Osteoblast (primary cell): Measurements from ENCODE around the gene PPP3CA. TPM values are rescaled to one million over a fixed set of nuclear protein-coding genes. Genes with fewer than 3 reads are reported as not detected.
"Not testable (repeated sequence)": the region's sequence is repeated elsewhere in the genome, so short reads cannot be mapped to it uniquely, and the experiment has no call there.

Experiments
- DNase-seq: peaks from one replicate; pipeline ENCODE4 v3.0.0; 2011; ENCODE audit warnings: low spot score, mixed read lengths; ENCODE audit not compliant: insufficient read length; ENCODE audit errors: missing footprints
- H2AFZ ChIP-seq: 2 replicates; pipeline ENCODE4 v1.6.0; 2011; ENCODE audit warnings: mild to moderate bottlenecking, low read length
- H3K27ac ChIP-seq: 2 replicates; pipeline ENCODE4 v1.5.1; 2011; ENCODE audit warnings: mild to moderate bottlenecking, low read depth, low read length, moderate library complexity
- H3K27me3 ChIP-seq: 2 replicates; pipeline ENCODE4 v1.6.0; 2012; ENCODE audit warnings: mild to moderate bottlenecking, control low read depth, inconsistent platforms, low read length, moderate library complexity; ENCODE audit not compliant: insufficient read depth
- H3K36me3 ChIP-seq: 2 replicates; pipeline ENCODE4 v1.5.1; 2011; ENCODE audit warnings: mild to moderate bottlenecking, low read length, control low read depth, moderate library complexity; ENCODE audit not compliant: insufficient read depth
- H3K4me1 ChIP-seq: 2 replicates; pipeline ENCODE4 v1.5.1; 2011; ENCODE audit warnings: mild to moderate bottlenecking, low read length, control low read depth, moderate library complexity; ENCODE audit not compliant: insufficient read depth
- H3K4me2 ChIP-seq: 2 replicates; pipeline ENCODE4 v1.6.0; 2011; ENCODE audit warnings: mild to moderate bottlenecking, low read length; ENCODE audit not compliant: insufficient read depth
- H3K4me3 ChIP-seq: fragments of 200-600 bp; sonication (generic); 3 replicates; pipeline ENCODE4 v1.5.1; 2012; ENCODE audit warnings: mild to moderate bottlenecking, low read length, inconsistent platforms; ENCODE audit not compliant: insufficient read depth
- H3K79me2 ChIP-seq: 2 replicates; pipeline ENCODE4 v1.6.0; 2012; ENCODE audit warnings: mild to moderate bottlenecking, low read length, control low read depth, inconsistent platforms; ENCODE audit not compliant: insufficient read depth
- H3K9me3 ChIP-seq: 2 replicates; pipeline ENCODE4 v1.5.1; 2011; ENCODE audit warnings: low read depth, low read length, control low read depth
- H4K20me1 ChIP-seq: 2 replicates; pipeline ENCODE4 v1.6.0; 2012; ENCODE audit warnings: mild to moderate bottlenecking, low read length, control low read depth; ENCODE audit not compliant: insufficient read depth
- total RNA-seq: library from RNA; depleted of rRNA; stranded (reverse); fragments of >200 nt; gene quantifications from 2 replicates; pipeline ENCODE4 v1.2.3, GENCODE V29; 2012
- TF ChIP-seq, protein P1 (sequence below): IDR thresholded peaks from 2 replicates; pipeline ENCODE4 v1.5.1; 2011; ENCODE audit warnings: mild to moderate bottlenecking, low read depth, low read length, moderate library complexity; ENCODE audit errors: extremely low read depth

PPP3CA gene
- total RNA-seq, 1 donor, result 80.0 TPM

DNA sequence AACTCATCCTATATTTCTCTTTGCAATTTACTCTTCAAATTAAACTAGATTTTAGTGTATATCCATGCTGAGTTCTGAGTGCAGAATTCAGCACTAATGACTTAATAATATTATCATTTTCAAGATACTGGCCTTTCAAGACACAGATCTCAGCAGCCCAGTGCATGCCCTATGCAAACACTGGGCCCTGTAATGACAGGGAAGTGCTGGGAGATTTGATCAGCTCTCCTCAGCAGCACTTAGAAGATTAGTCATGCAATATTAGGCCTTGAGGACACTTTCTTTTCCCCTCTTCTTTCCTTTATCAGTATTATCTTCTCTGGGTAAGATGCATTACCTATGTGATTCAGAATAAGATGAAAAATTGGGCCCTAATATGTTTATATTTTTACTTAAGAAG, 207.1 kb downstream of the PPP3CA start:
- Histone ChIP-seq H3K79me2 (peaks cover 20% of the 10 kb centered on the region), H3K4me3 (no peak overlapping the region), H3K36me3 (no peaks in the 10 kb centered on the region), H2AFZ (no peak overlapping the region), H3K4me2 (no peak overlapping the region), H3K27ac (no peak overlapping the region), H3K27me3 (no peaks in the 10 kb centered on the region), H3K4me1 (peaks cover 9% of the 10 kb centered on the region), H4K20me1 (peaks cover 2% of the 10 kb centered on the region), H3K9me3 (no peaks in the 10 kb centered on the region)
- peak; percentile 42 for DNase-seq
- TF ChIP-seq, protein P1, sequence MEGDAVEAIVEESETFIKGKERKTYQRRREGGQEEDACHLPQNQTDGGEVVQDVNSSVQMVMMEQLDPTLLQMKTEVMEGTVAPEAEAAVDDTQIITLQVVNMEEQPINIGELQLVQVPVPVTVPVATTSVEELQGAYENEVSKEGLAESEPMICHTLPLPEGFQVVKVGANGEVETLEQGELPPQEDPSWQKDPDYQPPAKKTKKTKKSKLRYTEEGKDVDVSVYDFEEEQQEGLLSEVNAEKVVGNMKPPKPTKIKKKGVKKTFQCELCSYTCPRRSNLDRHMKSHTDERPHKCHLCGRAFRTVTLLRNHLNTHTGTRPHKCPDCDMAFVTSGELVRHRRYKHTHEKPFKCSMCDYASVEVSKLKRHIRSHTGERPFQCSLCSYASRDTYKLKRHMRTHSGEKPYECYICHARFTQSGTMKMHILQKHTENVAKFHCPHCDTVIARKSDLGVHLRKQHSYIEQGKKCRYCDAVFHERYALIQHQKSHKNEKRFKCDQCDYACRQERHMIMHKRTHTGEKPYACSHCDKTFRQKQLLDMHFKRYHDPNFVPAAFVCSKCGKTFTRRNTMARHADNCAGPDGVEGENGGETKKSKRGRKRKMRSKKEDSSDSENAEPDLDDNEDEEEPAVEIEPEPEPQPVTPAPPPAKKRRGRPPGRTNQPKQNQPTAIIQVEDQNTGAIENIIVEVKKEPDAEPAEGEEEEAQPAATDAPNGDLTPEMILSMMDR, result no peak

DNA sequence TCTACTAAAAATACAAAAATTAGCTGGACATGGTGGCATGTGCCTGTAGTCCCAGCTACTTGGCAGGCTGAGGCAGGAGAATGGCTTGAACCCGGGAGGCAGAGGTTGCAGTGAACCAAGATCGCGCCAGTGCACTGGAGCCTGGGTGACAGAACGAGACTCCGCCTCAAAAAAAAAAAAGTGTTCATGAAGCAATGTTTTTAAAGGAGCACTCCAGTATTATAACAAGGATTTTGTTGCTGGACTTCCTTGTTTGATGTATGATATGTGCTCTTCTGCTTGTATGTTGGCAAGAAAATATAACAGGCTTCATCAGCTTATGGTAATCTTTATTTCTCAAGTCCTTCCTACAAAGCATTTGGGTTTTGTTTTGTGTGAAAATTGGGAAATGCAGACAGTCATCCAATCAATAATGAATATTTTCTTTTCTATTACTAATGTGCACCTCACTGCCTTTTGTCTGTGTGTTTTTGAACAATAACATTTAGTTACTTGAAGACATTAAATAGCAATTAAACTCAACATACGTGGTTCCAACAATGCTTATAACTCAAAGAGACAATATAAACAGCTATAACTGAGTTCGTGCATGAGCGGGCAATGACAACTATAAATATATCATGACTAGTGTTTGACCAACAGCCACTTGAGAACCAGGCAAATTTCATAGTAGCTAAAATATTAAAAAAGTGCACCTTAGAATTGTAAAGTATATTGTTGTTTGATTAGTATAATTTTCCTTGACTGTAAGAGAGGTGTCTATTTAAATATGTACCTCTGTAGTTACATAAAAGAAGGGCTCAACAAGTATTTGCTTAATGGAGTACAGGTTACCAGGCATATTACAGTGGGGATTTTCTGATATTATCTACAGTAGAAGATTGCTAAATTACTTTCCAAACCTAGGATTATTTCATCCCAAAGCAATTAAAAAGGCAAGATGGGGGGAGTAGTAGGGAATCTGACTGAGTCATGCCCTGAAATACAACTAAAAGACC, 210.7 kb downstream of the PPP3CA start:
- no peak overlapping the region for H3K27ac ChIP-seq
- no peak overlapping the region for H3K4me3 ChIP-seq
- peaks cover 2% of the 10 kb centered on the region for H4K20me1 ChIP-seq
- no peak overlapping the region for H3K4me2 ChIP-seq
- H3K79me2 ChIP-seq, result peaks cover 39% of the 10 kb centered on the region
- no peaks in the 10 kb centered on the region for H3K27me3 ChIP-seq
- DNase-seq, result no peak
- H2AFZ ChIP-seq, result no peak overlapping the region
- peaks cover 9% of the 10 kb centered on the region for H3K4me1 ChIP-seq
- TF ChIP-seq, protein P1, result no peak
- no peaks in the 10 kb centered on the region for H3K36me3 ChIP-seq
- no peaks in the 10 kb centered on the region for H3K9me3 ChIP-seq

DNA sequence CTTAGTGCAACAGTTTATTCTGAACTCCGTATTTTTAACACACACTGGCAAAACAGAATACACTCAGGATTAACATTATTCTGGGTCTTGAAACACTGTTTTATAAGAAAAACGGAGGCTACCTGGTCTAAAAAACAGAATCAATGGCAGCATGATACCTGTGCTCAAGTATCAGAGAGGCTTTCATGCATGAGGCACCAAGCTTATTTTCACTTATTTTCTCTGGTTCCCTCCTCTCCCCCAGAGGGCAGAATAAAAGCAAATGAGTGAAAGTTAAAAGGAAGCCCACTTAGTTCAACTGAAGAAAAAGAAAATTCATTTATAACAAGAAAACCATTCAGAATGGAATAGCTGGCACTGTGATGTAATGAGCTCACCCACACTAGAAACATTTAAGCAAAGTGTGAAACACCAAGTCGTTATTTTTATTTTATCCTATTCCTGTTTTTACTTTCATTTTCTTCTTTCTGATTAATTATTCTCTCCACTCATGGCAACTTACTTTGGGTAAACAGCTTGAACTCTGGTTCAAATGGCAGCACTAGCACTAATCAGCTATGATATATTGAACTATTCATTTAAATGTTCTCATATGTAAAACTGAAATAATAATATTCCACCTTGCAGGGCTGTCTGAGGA, 211.8 kb downstream of the PPP3CA start:
- no peaks in the 10 kb centered on the region for H3K9me3 ChIP-seq
- H3K4me3 ChIP-seq, result peak overlapping the region; percentile 34
- TF ChIP-seq, protein P1, result no peak
- peaks cover 43% of the 10 kb centered on the region for H3K79me2 ChIP-seq
- no peak for DNase-seq
- H2AFZ ChIP-seq, result no peak overlapping the region
- no peak overlapping the region for H3K27ac ChIP-seq
- H3K27me3 ChIP-seq, result no peaks in the 10 kb centered on the region
- peak overlapping the region; percentile 66 for H3K4me2 ChIP-seq
- peaks cover 2% of the 10 kb centered on the region for H4K20me1 ChIP-seq
- H3K36me3 ChIP-seq, result no peaks in the 10 kb centered on the region
- H3K4me1 ChIP-seq, result peaks cover 9% of the 10 kb centered on the region

DNA sequence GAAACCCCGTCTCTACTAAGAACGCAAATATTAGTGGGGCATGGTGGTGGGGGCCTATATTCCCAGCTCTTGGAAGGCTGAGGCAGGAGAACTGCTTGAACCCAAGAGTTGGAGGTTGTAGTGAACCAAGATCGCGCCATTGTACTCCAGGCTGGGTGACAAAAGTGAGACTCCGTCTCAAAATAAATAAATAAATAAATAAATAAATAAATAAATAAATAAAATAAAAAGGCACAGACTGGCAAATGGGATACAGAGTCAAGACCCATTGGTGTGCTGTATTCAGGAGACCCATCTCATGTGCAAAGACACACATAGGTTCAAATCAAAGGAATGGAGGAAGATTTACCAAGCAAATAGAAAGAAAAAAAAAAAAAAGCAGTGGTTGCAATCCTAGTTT, 216.3 kb downstream of the PPP3CA start:
- H3K9me3 ChIP-seq, H3K4me2 ChIP-seq, H3K27me3 ChIP-seq, H2AFZ ChIP-seq, H3K36me3 ChIP-seq, H3K4me3 ChIP-seq, DNase-seq, H3K27ac ChIP-seq, H4K20me1 ChIP-seq: not testable (repeated sequence)
- H3K4me1 ChIP-seq, result peaks cover 22% of the 10 kb centered on the region
- peaks cover 60% of the 10 kb centered on the region for H3K79me2 ChIP-seq

DNA sequence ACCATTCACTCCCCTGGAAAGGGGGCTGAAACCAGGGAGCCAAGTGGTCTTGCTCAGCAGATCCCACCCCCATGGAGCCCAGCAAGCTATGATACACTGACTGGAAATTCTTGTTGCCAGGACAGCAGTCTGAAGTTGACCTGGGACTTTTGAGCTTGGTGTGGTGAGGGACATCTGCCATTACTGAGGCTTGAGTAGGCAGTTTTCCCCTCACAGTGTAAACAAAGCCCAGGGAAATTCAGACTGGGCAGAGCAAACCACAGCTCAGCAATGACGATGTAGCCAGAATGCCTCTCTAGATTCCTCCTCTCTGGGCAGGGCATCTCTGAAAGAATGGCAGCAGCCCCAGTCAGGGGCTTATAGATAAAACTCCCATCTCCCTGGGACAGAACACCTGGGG, 218.4 kb downstream of the PPP3CA start:
- not testable (repeated sequence) for H3K9me3 ChIP-seq, H3K27ac ChIP-seq, H3K4me3 ChIP-seq, H2AFZ ChIP-seq, H4K20me1 ChIP-seq, H3K36me3 ChIP-seq, H3K27me3 ChIP-seq, DNase-seq, H3K4me2 ChIP-seq
- H3K79me2 ChIP-seq, result peaks cover 50% of the 10 kb centered on the region
- peaks cover 18% of the 10 kb centered on the region for H3K4me1 ChIP-seq
